GM10248 (cell line): ENCODE data around the gene SPECC1.
A peak's percentile ranks its signal among the peaks of the same experiment; 100 is the strongest.
"Not testable (repeated sequence)": the region's sequence is repeated elsewhere in the genome, so short reads cannot be mapped to it uniquely, and the experiment has no call there.

Source experiments
- CTCF ChIA-PET: fragments of 300-600 bp; sonication (Branson Sonifier 250); formaldehyde crosslinking; extraction: SDS; loops from one replicate; lab custom pipeline; 2021; ENCODE audit warnings: antibody characterized with exemption; lab: Yijun Ruan, JAX
- POLR2A ChIA-PET: fragments of 350-650 bp; sonication (Branson Sonifier 250); formaldehyde crosslinking; extraction: SDS; loops from one replicate; lab custom pipeline; 2020; ENCODE audit warnings: antibody characterized with exemption; lab: Yijun Ruan, JAX
- DNase-seq: peaks from one replicate; pipeline ENCODE4 v3.0.0; 2012; ENCODE audit errors: extremely low spot score
- TF ChIP-seq, protein P1 (sequence below): IDR thresholded peaks from 2 replicates; pipeline ENCODE4 v1.5.1; 2012; ENCODE audit warnings: mild to moderate bottlenecking, low read depth; ENCODE audit errors: extremely low read depth, missing control alignments, control extremely low read depth

SPECC1 gene

DNA sequence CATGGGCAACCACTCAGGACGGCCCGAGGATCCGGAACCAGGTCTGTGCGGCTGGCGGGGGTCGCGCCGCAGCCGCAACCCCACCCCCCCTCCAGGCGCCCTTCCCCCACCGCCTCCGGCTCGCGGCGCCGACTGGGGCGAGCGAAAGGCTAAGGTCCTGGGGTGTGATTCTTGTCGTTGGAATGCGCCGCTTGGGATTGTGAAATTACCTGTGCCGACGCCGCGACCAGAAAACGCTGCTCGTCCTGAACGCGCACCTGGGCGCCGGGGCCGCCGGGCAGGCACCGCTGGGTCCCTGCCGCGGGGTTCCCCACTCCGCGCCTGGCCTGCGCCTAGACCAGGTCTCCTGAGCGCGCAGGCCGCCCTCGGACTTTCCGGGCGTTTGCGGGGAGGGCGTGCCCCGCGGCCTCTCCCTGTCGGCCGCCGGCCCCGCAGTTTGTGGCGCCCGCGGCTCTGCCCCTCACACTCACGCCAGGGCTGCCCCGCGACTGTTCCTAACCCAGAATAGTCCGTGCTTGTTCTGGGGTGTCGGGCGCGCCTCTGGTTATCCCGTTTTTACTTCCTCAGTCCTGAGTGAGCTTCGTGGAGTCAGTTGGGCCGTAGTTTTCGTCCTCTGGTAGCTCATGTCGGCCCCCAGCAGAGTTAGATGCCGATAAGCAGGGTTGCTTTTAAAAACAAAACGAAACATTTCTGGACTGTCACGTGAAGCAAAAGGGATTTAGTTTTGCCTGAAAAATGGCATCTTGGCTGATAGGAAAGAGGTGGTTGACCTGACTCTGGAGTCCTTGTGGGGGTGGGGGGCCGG lies 147.2 kb downstream of the SPECC1 start:
- DNase-seq: peak; percentile 68
- POLR2A ChIA-PET: interaction anchor here (0.7 kb wide), 1 partner anchor 35 kb away, joined by 4 read pairs; no protein-coding TSS in a partner anchor
- TF ChIP-seq, protein P1, sequence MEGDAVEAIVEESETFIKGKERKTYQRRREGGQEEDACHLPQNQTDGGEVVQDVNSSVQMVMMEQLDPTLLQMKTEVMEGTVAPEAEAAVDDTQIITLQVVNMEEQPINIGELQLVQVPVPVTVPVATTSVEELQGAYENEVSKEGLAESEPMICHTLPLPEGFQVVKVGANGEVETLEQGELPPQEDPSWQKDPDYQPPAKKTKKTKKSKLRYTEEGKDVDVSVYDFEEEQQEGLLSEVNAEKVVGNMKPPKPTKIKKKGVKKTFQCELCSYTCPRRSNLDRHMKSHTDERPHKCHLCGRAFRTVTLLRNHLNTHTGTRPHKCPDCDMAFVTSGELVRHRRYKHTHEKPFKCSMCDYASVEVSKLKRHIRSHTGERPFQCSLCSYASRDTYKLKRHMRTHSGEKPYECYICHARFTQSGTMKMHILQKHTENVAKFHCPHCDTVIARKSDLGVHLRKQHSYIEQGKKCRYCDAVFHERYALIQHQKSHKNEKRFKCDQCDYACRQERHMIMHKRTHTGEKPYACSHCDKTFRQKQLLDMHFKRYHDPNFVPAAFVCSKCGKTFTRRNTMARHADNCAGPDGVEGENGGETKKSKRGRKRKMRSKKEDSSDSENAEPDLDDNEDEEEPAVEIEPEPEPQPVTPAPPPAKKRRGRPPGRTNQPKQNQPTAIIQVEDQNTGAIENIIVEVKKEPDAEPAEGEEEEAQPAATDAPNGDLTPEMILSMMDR: no peak
- CTCF ChIA-PET: interaction anchor here (1.0 to 1.8 kb wide), 3 partner anchors 11 to 49 kb away, joined by 3 to 5 read pairs (median 3); no protein-coding TSS in a partner anchor

DNA sequence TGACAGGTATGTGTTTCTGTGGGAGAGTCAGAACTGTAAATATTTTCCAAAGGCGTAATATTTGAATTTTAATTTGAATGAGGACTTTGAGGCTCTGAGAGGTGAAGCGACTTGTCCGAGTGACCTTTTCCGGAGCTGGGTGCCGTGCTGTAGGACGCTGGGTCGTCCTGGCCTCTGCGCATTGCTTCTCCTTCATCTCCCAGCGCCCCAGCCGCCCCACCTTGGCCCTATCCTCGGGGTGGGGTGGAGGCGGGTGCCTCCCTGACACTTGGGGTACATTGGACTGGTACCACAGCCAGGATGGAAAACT lies 147.8 kb downstream of the SPECC1 start:
- POLR2A ChIA-PET: no interaction called here
- TF ChIP-seq, protein P1: no peak
- no peak for DNase-seq
- CTCF ChIA-PET: interaction anchor here (1.4 to 1.8 kb wide), 2 partner anchors 10 to 48 kb away, joined by 3 to 5 read pairs; no protein-coding TSS in a partner anchor

DNA sequence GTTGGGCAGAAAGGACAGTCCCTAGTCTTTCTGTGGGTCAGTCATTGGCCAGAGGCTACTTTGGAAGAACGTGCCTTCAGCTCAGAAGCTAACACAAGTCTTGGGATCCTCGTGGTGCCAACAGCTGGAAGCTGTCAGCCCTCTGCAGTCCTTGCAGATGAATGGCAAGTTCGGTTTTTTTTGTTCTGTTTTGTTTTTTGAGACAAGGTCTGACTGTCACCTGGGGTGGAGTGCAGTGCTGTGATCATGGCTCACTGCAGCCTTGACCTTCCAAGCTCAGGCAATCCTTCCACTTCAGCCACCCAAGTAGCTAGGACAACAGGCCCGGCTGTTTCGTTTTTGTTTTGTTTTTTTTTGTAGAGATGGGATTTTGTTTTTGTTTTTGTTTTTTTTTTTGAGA lies 149.4 kb downstream of the SPECC1 start:
- CTCF ChIA-PET: no interaction called here
- no peak for DNase-seq
- TF ChIP-seq, protein P1: no peak
- POLR2A ChIA-PET: no interaction called here

DNA sequence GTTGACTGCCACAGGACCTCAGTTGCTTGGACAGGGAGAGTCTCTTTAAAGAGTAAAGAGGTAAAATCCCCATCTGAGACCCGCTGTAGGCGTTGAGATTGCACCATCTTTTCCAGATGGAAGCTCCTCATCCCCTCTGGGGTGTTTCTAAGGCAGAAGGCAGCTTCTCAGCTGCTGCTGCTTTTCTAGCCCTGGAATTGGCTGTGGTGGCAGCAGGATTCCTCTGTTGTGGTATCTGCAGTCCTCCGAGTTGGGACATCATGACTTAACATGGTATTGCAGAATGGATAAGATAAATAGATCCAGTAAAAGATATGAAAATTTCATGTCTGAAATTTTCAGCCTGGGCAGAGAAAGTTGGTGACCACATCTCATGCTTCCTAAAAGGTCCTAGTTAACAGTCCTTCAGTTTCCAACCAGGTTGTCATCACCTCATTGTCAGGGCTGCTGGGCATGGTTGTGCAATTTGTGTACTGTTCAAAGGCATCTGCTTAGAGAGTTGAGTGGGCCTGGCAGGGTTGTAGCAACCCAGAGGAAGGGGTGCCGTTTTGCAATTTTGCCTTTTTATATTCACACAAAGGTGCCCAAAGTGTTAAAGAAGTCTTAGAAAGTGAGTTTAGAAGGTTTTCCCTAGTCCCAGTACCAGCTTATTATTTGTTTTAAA lies 150.4 kb downstream of the SPECC1 start:
- no peak for DNase-seq
- ChIA-PET POLR2A (no interaction called here), CTCF (no interaction called here)
- TF ChIP-seq, protein P1: no peak

DNA sequence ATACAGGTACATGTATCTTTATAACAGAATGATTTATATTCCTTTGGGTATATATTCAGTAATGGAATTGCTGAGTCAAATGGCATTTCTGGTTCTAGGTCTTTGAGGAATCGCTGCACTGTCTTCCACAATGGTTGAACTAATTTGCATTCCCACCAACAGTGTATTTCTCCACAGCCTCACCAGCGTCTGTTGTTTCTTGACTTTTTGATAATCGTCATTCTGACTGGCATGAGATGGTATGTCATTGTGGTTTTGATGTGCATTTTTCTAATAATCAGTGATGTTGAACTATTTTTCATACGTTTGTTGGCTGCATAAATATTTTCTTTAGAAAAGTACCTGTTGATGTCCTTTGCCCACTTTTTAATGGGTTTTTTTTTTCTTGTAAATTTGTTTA lies 156.4 kb downstream of the SPECC1 start:
- DNase-seq, POLR2A ChIA-PET, CTCF ChIA-PET: not testable (repeated sequence)

DNA sequence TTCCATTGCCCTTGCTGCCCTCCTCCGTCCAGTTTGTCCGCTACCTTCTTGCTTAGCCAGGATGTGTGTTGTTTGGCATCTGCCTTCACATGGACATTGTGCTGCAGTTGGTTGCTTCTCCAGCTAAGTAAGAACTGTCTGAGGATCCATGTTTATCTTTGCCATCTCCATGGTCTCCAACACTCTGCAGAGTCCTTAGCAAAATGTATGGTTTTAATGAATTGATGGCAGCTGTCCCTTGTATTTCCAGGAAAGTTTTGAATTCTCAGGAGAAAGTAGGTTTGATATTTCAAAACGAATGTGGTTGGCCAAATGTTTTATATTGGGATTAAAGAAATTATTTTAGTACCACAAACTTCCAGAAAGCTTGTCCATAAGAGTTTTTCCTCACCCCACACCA lies 160.9 kb downstream of the SPECC1 start:
- no peak for DNase-seq
- TF ChIP-seq, protein P1: no peak
- ChIA-PET CTCF (no interaction called here), POLR2A (no interaction called here)

DNA sequence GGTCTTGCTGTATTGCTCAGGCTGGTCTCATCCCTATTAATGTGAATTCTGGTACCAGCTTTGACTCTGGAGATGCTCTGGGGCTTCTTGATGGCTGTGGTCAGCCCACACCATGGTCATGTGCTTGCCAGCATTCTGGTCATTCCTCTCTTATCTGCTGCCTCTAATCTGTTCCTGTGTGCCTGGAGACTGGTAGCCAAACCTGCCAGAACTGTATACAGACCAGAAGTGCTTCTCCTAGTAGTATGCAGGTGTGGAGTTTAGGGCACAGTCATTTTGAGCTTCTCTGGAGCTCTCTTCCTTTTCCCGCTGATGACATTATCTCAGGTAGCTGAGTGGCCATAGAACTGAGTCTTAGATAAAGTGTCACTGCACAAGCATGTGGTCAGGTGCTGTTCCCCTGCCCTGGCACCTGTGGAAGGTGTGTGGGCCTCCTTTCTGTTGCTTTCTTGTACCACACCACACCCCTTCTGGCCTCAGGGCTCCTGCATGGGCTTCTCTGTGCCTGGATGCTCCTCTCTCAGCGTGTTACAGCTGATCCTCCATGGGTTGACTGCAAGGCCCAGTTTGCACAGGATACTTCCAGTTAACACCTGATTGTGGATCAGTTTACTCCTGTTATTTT lies 162.7 kb downstream of the SPECC1 start:
- TF ChIP-seq, protein P1: no peak
- no peak for DNase-seq
- CTCF ChIA-PET: interaction anchor here (0.9 to 2.1 kb wide), 3 partner anchors 9 to 163 kb away, joined by 3 to 7 read pairs (median 7); partner anchors contain the start of gene SPECC1
- POLR2A ChIA-PET: no interaction called here
